ENCODE data around the gene YBX2. TPM values are rescaled to one million over a fixed set of nuclear protein-coding genes. Genes with fewer than 3 reads are reported as not detected.
A peak's percentile ranks its signal among the peaks of the same experiment; 100 is the strongest.

YBX2 gene
- total and polyA plus RNA-seq, 2 donors (not counting 1 experiment from before 2014, with no cell fraction given) = 0.15 to 0.22 TPM

GRCh38 chr17:7313088-7313889 lies 18.9 kb upstream of the YBX2 start:
- Histone ChIP-seq H2AFZ (ENCODE audit: insufficient read depth, low read depth, low read length, poor library complexity, severe bottlenecking) (no peak overlapping the region), H3K4me1 (ENCODE audit: control insufficient read depth in 2 of 2, insufficient read depth in 2 of 2, low read length in 2 of 2) (peaks cover 34 to 60% of the 10 kb centered on the region in 2 donors), H4K20me1 (ENCODE audit: control insufficient read depth, insufficient read depth, low read length, poor library complexity, severe bottlenecking) (peaks cover 63% of the 10 kb centered on the region), H3K4me3 (ENCODE audit: control extremely low read depth in 1 of 5, extremely low read depth in 1 of 5, insufficient read depth in 1 of 5, low read depth in 2 of 5, low read length in 4 of 5) (no peak overlapping the region), H3K27me3 (replicated peaks in 1 of 4; ENCODE audit: control extremely low read depth in 1 of 4, control insufficient read depth in 3 of 4, insufficient read depth in 4 of 4, low read length in 3 of 4) (no peaks in the 10 kb centered on the region), H3K9ac (ENCODE audit: low read length) (no peak overlapping the region), H3K36me3 (replicated peaks in 1 of 2; ENCODE audit: control extremely low read depth in 1 of 2, control insufficient read depth in 1 of 2, extremely low read depth in 1 of 2, insufficient read depth in 2 of 2, low read length in 1 of 2) (peaks cover 5 to 67% of the 10 kb centered on the region in 2 experiments), H3K9me3 (ENCODE audit: control extremely low read depth in 1 of 3, control insufficient read depth in 2 of 3, insufficient read depth in 1 of 3, low read length in 2 of 3) (no peaks in the 10 kb centered on the region), H3K27ac (ENCODE audit: low read length in 2 of 2) (peak overlapping the region in 1 of 2 donors; percentile 91), H3K4me2 (replicated peaks; ENCODE audit: low read depth, low read length, poor library complexity, severe bottlenecking) (peak overlapping the region; percentile 91), H3K79me2 (ENCODE audit: control insufficient read depth, insufficient read depth, low read length) (peaks cover 64% of the 10 kb centered on the region)
- peak overlapping the region; percentile 93 for H3K27ac Mint-ChIP-seq
- peak overlapping the region; percentile 87 for H3K4me3 Mint-ChIP-seq
- ChIA-PET CTCF (interaction anchor here (1.2 to 2.2 kb wide), 7 partner anchors 8 to 268 kb away, joined by 3 to 19 read pairs (median 6); partner anchors contain the start of gene NEURL4), POLR2A (interaction anchor here (0.6 to 1.5 kb wide), 4 partner anchors 16 to 171 kb away, joined by 3 to 7 read pairs (median 4); partner anchors contain the start of genes NEURL4 and POLR2A)
- ATAC-seq (ENCODE audit: low read depth) = no peak
- no peaks in the 10 kb centered on the region for H3K9me3 Mint-ChIP-seq (ENCODE audit: insufficient read depth)
- peaks cover 69% of the 10 kb centered on the region for H3K4me1 Mint-ChIP-seq
- DNase-seq = no peak
- TF ChIP-seq CTCF (IDR thresholded peaks at IDR 0.05) (peak; percentile 17), EZH2 (IDR thresholded peaks at IDR 0.05; ENCODE audit: borderline replicate concordance, insufficient read depth, low read depth, low read length, poor library complexity, severe bottlenecking) (no peak)
- intact Hi-C loops (cut with micrococcal nuclease) = no loop called here
- no peaks in the 10 kb centered on the region for H3K27me3 Mint-ChIP-seq
- 96% methylated on average over 4 of the region's 7 CpGs for WGBS (ENCODE audit: insufficient coverage)

Measured in B cell (primary cell).